ENCODE results near the gene PSAT1. TPM values are rescaled to one million over a fixed set of nuclear protein-coding genes. Genes with fewer than 3 reads are reported as not detected.

PSAT1 gene
- total and polyA plus RNA-seq, 2 of the 8 experiments (the other 6 are each of a cell fraction or from before 2014, with no cell fraction given): 204 to 341 TPM

- FAIRE-seq: no peak
- H3K4me1 ChIP-seq (replicated peaks in 1 of 4; ENCODE audit: control insufficient read depth in 3 of 4, insufficient read depth in 4 of 4, low read length in 3 of 4): no peaks in the 10 kb centered on the region
- 97% methylated on average over 1 of the region's 1 CpG; no CpG with 5 or more reads in 1 of the 2 experiments for WGBS, 2 experiments (ENCODE audit: extremely low coverage in 1 of 2, insufficient coverage in 1 of 2, insufficient read length in 1 of 2, insufficient replicate concordance in 2 of 2, low coverage in 1 of 2, low lambda C conversion rate in 2 of 2, missing lambda C conversion rate in 1 of 2)
- TF ChIP-seq RFX5 (IDR thresholded peaks at IDR 0.05; ENCODE audit: borderline replicate concordance, low read depth, low read length) (no peak), TAF7 (optimal IDR thresholded peaks at IDR 0.05; ENCODE audit: borderline replicate concordance, low read depth, low read length) (no peak), SRF (IDR thresholded peaks at IDR 0.05; ENCODE audit: low read depth, low read length) (no peak), TCF12 (IDR thresholded peaks at IDR 0.05; ENCODE audit: low read depth, low read length) (no peak), NRF1 (IDR thresholded peaks at IDR 0.05; ENCODE audit: low read depth, low read length) (no peak), CBX5 (IDR thresholded peaks at IDR 0.05; ENCODE audit: low read depth, low read length) (no peak), ATF3 (IDR thresholded peaks at IDR 0.05; ENCODE audit: insufficient read depth, low read depth, low read length) (no peak), RBBP5 (IDR thresholded peaks at IDR 0.05; ENCODE audit: borderline replicate concordance, low read depth, low read length) (no peak), CREB1 (IDR thresholded peaks at IDR 0.05) (no peak), POLR2AphosphoS5 (IDR thresholded peaks at IDR 0.05; ENCODE audit: low read depth, low read length) (no peak), POU5F1 (IDR thresholded peaks at IDR 0.05; ENCODE audit: low read depth, low read length) (no peak), RXRA (IDR thresholded peaks at IDR 0.05; ENCODE audit: insufficient read depth, low read depth, low read length) (no peak), SIN3A (conservative IDR thresholded peaks at IDR 0.05 in 1 of 2, IDR thresholded peaks at IDR 0.05 in 1 of 2; ENCODE audit: low read depth in 1 of 2, low read length in 2 of 2) (no peak), RNF2 (IDR thresholded peaks at IDR 0.05; ENCODE audit: borderline replicate concordance, low read depth, low read length, missing control alignments, poor library complexity, severe bottlenecking) (no peak)
These were observed 44.3 kb upstream of the PSAT1 start for GRCh38 chr9:78252616-78253015.

More at GRCh38 chr9:78252616-78253015, 44.3 kb upstream of the PSAT1 start:
- no peak overlapping the region for H3K27ac ChIP-seq (ENCODE audit: low read depth, low read length)
- no peak overlapping the region for H3K4ac ChIP-seq (replicated peaks; ENCODE audit: insufficient read length, low read depth, low read length)
- no peaks in the 10 kb centered on the region for H3K79me1 ChIP-seq (ENCODE audit: low read depth, low read length)
- H3K9ac ChIP-seq (replicated peaks in 1 of 4; ENCODE audit: extremely low read depth in 1 of 4, low read depth in 3 of 4, low read length in 3 of 4): no peak overlapping the region
- H2AK5ac ChIP-seq (ENCODE audit: low read depth, low read length): no peak overlapping the region
- no peak overlapping the region for H3K4me3 ChIP-seq (ENCODE audit: extremely low read depth in 1 of 4, insufficient read depth in 2 of 4, low read depth in 3 of 4, low read length in 4 of 4)
- H3K79me2 ChIP-seq (ENCODE audit: control insufficient read depth in 1 of 2, insufficient read depth in 2 of 2, low read length in 2 of 2): no peaks in the 10 kb centered on the region
- no peak overlapping the region for H3K23ac ChIP-seq (ENCODE audit: insufficient read length)
- DNase-seq (ENCODE audit: low read depth in 1 of 2, low spot score in 2 of 2): no peak
- H2BK120ac ChIP-seq (replicated peaks; ENCODE audit: low read depth, low read length): no peak overlapping the region
- no peaks in the 10 kb centered on the region for H3K9me3 ChIP-seq (ENCODE audit: insufficient read depth in 2 of 2, low read depth in 1 of 2, low read length in 1 of 2)
- H4K91ac ChIP-seq (replicated peaks; ENCODE audit: insufficient read length, low read length): no peak overlapping the region
- no peak overlapping the region for H2BK12ac ChIP-seq (ENCODE audit: low read depth, low read length)
- H2BK20ac ChIP-seq (ENCODE audit: low read length): no peak overlapping the region
- no peak overlapping the region for H3K56ac ChIP-seq (replicated peaks; ENCODE audit: insufficient read length, low read depth, low read length)
- peaks cover 0 to 1% of the 10 kb centered on the region in 2 experiments for H4K20me1 ChIP-seq (replicated peaks in 1 of 2; ENCODE audit: control insufficient read depth in 1 of 2, insufficient read depth in 2 of 2, low read length in 2 of 2)
- no peaks in the 10 kb centered on the region for H3K27me3 ChIP-seq (replicated peaks in 1 of 4; ENCODE audit: control insufficient read depth in 3 of 4, extremely low read depth in 1 of 4, insufficient read depth in 3 of 4, low read length in 3 of 4)
- H4K5ac ChIP-seq (ENCODE audit: insufficient read length, low read depth, low read length): no peak overlapping the region
- H2BK15ac ChIP-seq (ENCODE audit: low read length): no peak overlapping the region
- CTCF ChIA-PET (ENCODE audit: partially characterized antibody): no interaction called here
- H3K36me3 ChIP-seq (ENCODE audit: control insufficient read depth in 2 of 4, insufficient read depth in 4 of 4, low read length in 3 of 4): peaks cover 5 to 40% (median 10%) of the 10 kb centered on the region in 4 experiments; a peak in 7 of 8 replicates
- H4K8ac ChIP-seq (ENCODE audit: extremely low read depth, insufficient read depth, low read length): no peak overlapping the region
- no peak overlapping the region for H3K18ac ChIP-seq (ENCODE audit: extremely low read depth, low read length)
- H3K4me2 ChIP-seq (ENCODE audit: insufficient read depth in 1 of 2, low read depth in 2 of 2, low read length in 2 of 2): no peak overlapping the region
- no peak overlapping the region for H2AFZ ChIP-seq (ENCODE audit: low read length)
- no peak overlapping the region for H2BK5ac ChIP-seq (ENCODE audit: low read depth, low read length)
- no peak overlapping the region for H3K14ac ChIP-seq (ENCODE audit: insufficient read length)
- POLR2A ChIA-PET (ENCODE audit: partially characterized antibody): interaction anchor here (1.6 kb wide), 1 partner anchor 44 kb away, joined by 7 read pairs; the partner anchor contains the start of gene PSAT1
- H3K23me2 ChIP-seq (ENCODE audit: low read depth, low read length): no peaks in the 10 kb centered on the region

Data from H1 (cell line).